ENCODE measurements around the gene IQGAP1. TPM values are rescaled to one million over a fixed set of nuclear protein-coding genes. Genes with fewer than 3 reads are reported as not detected.
A peak's percentile ranks its signal among the peaks of the same experiment; 100 is the strongest.

Gene IQGAP1
- total and polyA plus RNA-seq, 2 of the 13 experiments (the other 11 are each of a cell fraction or from before 2014, with no cell fraction given), result 29.5 to 37.9 TPM

GRCh38 chr15:90529371-90530249 lies 141.6 kb downstream of the IQGAP1 start, which contains the start of gene CRTC3:
Gene CRTC3, plus strand, starts transcription at chr15:90529923. Its CDS starts 149 bp downstream, at chr15:90530072.
- Histone ChIP-seq H3K36me3 (replicated peaks in 1 of 2; ENCODE audit: control insufficient read depth in 1 of 2, insufficient read depth in 2 of 2, low read length in 2 of 2) (no peaks in the 10 kb centered on the region), H2AFZ (ENCODE audit: low read length) (peak within 1 kb of the TSS; percentile 63), H3K4me3 (replicated peaks in 1 of 3; ENCODE audit: insufficient read depth in 1 of 3, low read depth in 2 of 3, low read length in 3 of 3) (peak within 1 kb of the TSS; percentile 81 to 89 (median 86)), H3K9ac (ENCODE audit: insufficient read depth, low read depth, low read length) (peak within 1 kb of the TSS; percentile 78), H3K79me2 (ENCODE audit: insufficient read depth, low read length) (peaks cover 15% of the 10 kb centered on the region), H3K27me3 (ENCODE audit: control insufficient read depth in 1 of 2, insufficient read depth in 2 of 2, low read length in 2 of 2) (peaks cover 0 to 8% of the 10 kb centered on the region in 2 experiments; a peak in 2 of 5 replicates), H3K4me1 (ENCODE audit: insufficient read depth, low read length) (peaks cover 31% of the 10 kb centered on the region), H4K20me1 (ENCODE audit: insufficient read depth, low read length) (no peaks in the 10 kb centered on the region), H3K4me2 (ENCODE audit: low read depth, low read length) (peak within 1 kb of the TSS; percentile 97), H3K27ac (ENCODE audit: extremely low read length, insufficient read depth, low read length) (peak within 1 kb of the TSS; percentile 51), H3K9me3 (ENCODE audit: low read length) (no peaks in the 10 kb centered on the region)
- intact Hi-C loops (cut with micrococcal nuclease; ENCODE audit: unreplicated experiment), result loop anchor here (2.0 kb wide), 1 partner anchor 27 kb away; no protein-coding TSS in a partner anchor
- no TSS peak for BruUV-seq (replicated peaks)
- FAIRE-seq, result no peak
- ChIA-PET POLR2A (interaction anchor here (0.6 to 1.0 kb wide), 3 partner anchors 10 to 40 kb away, joined by 3 to 4 read pairs (median 3); no protein-coding TSS in a partner anchor), CTCF (ENCODE audit: low intra/inter-chr PET ratio, low total read pairs) (no interaction called here)
- 0% methylated on average over 10 of the region's 104 CpGs for WGBS (ENCODE audit: low lambda C conversion rate)
- in situ Hi-C loops (cut with HindIII; ENCODE audit: extremely low pct_ligation_motif_present, low pct_unique_long_range_greater_than_20kb), result no loop called here
- no peak for DNase-seq (ENCODE audit: low spot score)
- ATAC-seq, result peak; percentile 86
- TF ChIP-seq ZNF318 (CRISPR knock-in tag; IDR thresholded peaks at IDR 0.05) (no peak), ZNF549 (CRISPR knock-in tag; IDR thresholded peaks at IDR 0.05) (no peak), BORCS8-MEF2B (CRISPR knock-in tag; IDR thresholded peaks at IDR 0.05) (no peak), ZNF674 (CRISPR knock-in tag; IDR thresholded peaks at IDR 0.05; ENCODE audit: low read depth) (0 out of 2 replicates have a peak, but pooled peaks have one; percentile 57), ZGPAT (CRISPR knock-in tag; IDR thresholded peaks at IDR 0.05) (peak; percentile 40; the same call in 1 of the 2 replicates), HMG20B (CRISPR knock-in tag; conservative IDR thresholded peaks at IDR 0.05) (no peak), THAP8 (CRISPR knock-in tag; IDR thresholded peaks at IDR 0.05; ENCODE audit: borderline replicate concordance) (0 out of 2 replicates have a peak, but pooled peaks have one; percentile 40), SAFB2 (CRISPR knock-in tag; IDR thresholded peaks at IDR 0.05; ENCODE audit: borderline replicate concordance, low read depth) (0 out of 2 replicates have a peak, but pooled peaks have one; percentile 31), ZFP82 (CRISPR knock-in tag; IDR thresholded peaks at IDR 0.05; ENCODE audit: borderline replicate concordance) (no peak), PLSCR1 (CRISPR knock-in tag; IDR thresholded peaks at IDR 0.05; ENCODE audit: borderline replicate concordance) (no peak), ZNF766 (CRISPR knock-in tag; IDR thresholded peaks at IDR 0.05; ENCODE audit: borderline replicate concordance) (no peak)

Data from HepG2 (cell line).